Subcutaneous abdominal adipose tissue (tissue), 5 donors: ENCODE results near the gene OR9Q2.
"Not testable (repeated sequence)": the region's sequence is repeated elsewhere in the genome, so short reads cannot be mapped to it uniquely, and the experiment has no call there.

Experiments used
- H3K27ac ChIP-seq: one replicate; pipeline ENCODE4 v1.7.0; 2013; ENCODE audit warnings: low read depth, mild to moderate bottlenecking, inconsistent platforms, low read length, moderate library complexity
- H3K27me3 ChIP-seq, 5 donors: one replicate each; pipeline ENCODE4 v1.7.0; 2013; ENCODE audit warnings: low read length in 5 of 5, inconsistent platforms in 1 of 5; ENCODE audit not compliant: control insufficient read depth in 5 of 5, insufficient read depth in 4 of 5
- H3K36me3 ChIP-seq, 5 donors: one replicate each; pipeline ENCODE4 v1.7.0; 2013; ENCODE audit warnings: low read length in 5 of 5; ENCODE audit not compliant: control insufficient read depth in 5 of 5, insufficient read depth in 5 of 5
- H3K4me1 ChIP-seq, 5 donors: one replicate each; pipeline ENCODE4 v1.7.0; 2013; ENCODE audit warnings: low read length in 5 of 5, mild to moderate bottlenecking in 3 of 5, moderate library complexity in 1 of 5; ENCODE audit not compliant: control insufficient read depth in 5 of 5, insufficient read depth in 5 of 5
- H3K4me3 ChIP-seq, 5 donors: one replicate each; pipeline ENCODE4 v1.7.0; 2013; ENCODE audit warnings: low read length in 5 of 5, low read depth in 1 of 5
- H3K9ac ChIP-seq, 5 donors: one replicate each; pipeline ENCODE4 v1.7.0; 2013; ENCODE audit warnings: low read length in 5 of 5, mild to moderate bottlenecking in 4 of 5, moderate library complexity in 3 of 5
- H3K9me3 ChIP-seq, 5 donors: one replicate each; pipeline ENCODE4 v1.7.0; 2013; ENCODE audit warnings: low read length in 5 of 5; ENCODE audit not compliant: control insufficient read depth in 5 of 5
- donor health status: healthy.
- donor health status: healthy.
- donor health status: healthy.
- donor health status: healthy.
- donor health status: healthy.

Gene OR9Q2

DNA sequence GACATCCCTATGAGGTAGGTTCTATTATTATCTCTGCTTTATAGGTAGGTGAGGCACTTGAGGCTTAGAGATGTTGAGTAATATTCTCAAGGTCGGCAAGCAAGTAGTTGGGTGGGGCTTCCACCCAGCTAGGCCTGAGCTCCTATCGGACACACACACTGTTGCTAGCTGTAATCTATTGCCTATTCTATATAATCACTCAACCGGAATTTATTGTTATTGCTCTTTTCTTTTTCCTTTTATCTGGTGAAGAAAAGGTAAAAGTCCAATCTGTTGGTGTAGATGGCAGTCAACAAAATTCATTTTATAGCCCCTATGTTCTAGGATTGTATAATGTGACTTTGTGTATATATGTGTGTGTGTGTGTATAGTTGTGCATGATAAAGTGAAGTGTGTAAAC lies 3.4 kb downstream of the OR9Q2 start:
- no peak overlapping the region for H3K27ac ChIP-seq
- no peaks in the 10 kb centered on the region for H3K36me3 ChIP-seq
- H3K27me3 ChIP-seq = no peaks in the 10 kb centered on the region
- H3K9me3 ChIP-seq = peaks cover 0 to 7% (median 0%) of the 10 kb centered on the region in 5 donors
- no peak overlapping the region for H3K9ac ChIP-seq
- no peak overlapping the region for H3K4me3 ChIP-seq
- peaks cover 0 to 6% (median 0%) of the 10 kb centered on the region in 5 donors for H3K4me1 ChIP-seq

DNA sequence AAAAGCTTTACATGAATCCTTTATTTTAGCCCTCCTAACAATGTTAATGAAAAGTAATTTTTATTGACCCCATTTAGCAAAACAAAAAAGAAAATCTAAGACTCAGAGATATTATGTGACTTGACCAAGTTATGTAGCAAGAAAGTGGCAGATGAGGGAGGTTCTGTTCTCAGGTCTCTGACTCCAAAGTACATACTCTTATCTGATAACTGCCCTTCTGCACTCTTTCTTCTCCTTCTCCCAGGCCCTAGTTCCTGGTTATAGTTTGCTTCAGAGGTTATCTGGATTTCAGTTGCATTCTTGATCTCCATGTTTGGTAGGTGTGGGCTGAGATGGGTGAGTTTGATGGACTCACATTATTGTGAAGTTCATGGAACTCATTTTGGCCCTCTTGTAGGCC lies 4.5 kb downstream of the OR9Q2 start:
- Histone ChIP-seq H3K27ac (no peak overlapping the region), H3K27me3 (no peaks in the 10 kb centered on the region), H3K36me3 (no peaks in the 10 kb centered on the region), H3K4me3 (no peak overlapping the region), H3K4me1 (peaks cover 0 to 6% (median 0%) of the 10 kb centered on the region in 5 donors), H3K9me3 (peaks cover 0 to 13% (median 5%) of the 10 kb centered on the region in 5 donors), H3K9ac (no peak overlapping the region)

DNA sequence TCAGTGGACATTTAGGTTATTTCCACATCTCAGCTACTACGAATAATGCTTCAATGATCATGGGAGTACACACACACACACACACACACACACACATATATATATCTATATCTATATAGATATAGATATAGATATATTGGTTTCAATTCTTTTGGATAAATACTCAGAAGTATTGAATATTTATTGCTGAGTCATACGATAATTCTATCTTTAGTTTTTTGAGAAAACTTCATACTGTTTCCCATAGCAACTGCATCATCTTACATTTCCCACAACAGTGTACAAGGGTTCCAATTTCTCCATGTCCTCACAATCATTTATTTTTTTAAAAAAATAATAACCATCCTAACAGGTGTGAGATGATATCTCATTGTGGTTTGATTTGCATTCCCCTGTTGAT lies 7.1 kb downstream of the OR9Q2 start:
- Histone ChIP-seq H3K4me1 (no peaks in the 10 kb centered on the region), H3K9me3 (peaks cover 0 to 13% (median 5%) of the 10 kb centered on the region in 5 donors), H3K27me3 (no peaks in the 10 kb centered on the region), H3K36me3 (no peaks in the 10 kb centered on the region), H3K27ac (no peak overlapping the region), H3K9ac (no peak overlapping the region), H3K4me3 (no peak overlapping the region)

DNA sequence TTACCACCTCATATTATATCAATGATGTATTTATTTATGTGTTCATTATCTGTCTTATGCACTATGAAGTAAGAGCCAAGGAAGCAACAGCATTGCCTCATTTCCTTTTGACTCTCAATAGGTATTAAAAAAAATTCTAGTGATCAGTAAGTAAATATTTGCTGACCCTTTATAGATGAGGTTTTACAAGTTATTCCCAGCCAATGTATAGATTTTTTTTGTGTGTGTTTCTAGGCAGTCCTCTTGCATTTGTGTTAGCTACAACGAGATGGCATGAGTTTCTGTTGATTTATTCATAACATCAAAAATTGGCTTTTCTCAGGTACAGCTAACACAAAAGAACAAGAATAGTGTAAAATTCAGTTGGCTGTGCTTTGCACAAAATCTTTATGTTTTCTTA lies 10.4 kb downstream of the OR9Q2 start:
- Histone ChIP-seq H3K9me3 (peaks cover 0 to 13% (median 5%) of the 10 kb centered on the region in 5 donors), H3K36me3 (no peaks in the 10 kb centered on the region), H3K27ac (no peak overlapping the region), H3K9ac (no peak overlapping the region), H3K4me1 (no peaks in the 10 kb centered on the region), H3K4me3 (no peak overlapping the region), H3K27me3 (no peaks in the 10 kb centered on the region)

DNA sequence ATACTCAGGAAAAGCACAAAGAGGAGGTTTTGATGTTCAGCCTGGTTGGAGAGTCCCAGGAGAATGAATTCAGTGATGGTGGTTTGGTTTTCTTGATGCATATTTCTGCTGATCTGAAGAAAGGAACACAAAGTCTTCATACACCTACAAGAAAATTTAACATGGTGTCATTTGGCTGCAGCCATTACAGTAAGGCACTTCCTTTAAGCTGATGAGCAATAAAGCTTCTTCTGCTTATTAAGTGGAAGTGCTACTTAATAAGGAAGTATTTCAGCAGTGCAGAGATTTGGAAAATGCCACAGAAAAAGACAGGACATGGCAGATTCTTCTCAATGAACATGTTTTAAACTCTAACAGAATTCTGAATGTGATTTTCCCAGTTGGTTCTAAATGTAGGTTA lies 15.2 kb downstream of the OR9Q2 start, which contains the start of gene OR1S2:
Gene OR1S2, minus strand, starts transcription at position 101 of the 400 bp plus-strand sequence. Its CDS starts 0 bp downstream, at position 101.
- Histone ChIP-seq H3K9ac (no peak within 1 kb of the TSS), H3K4me1 (no peaks in the 10 kb centered on the region), H3K36me3 (no peaks in the 10 kb centered on the region), H3K4me3 (no peak within 1 kb of the TSS), H3K27me3 (no peaks in the 10 kb centered on the region), H3K9me3 (no peaks in the 10 kb centered on the region), H3K27ac (no peak within 1 kb of the TSS)

DNA sequence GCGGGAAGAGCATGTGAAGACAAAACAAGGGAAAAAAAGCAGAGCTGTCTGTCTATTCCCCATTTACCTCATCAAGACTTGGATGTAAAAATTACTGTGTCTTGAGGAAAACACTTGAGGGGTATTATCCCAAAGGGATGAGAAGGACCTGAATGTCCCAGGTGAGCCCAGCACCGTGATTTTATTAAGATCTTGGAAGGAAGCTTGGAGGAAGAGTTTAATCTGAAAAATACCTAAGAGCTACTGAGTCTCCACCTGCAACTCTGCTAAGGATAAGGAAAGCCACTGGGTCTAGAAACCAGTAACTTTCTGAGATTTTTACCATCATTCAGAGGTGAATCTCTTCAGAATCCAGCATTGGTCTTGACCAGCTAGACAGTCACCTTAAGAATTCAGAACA lies 23.6 kb downstream of the OR9Q2 start, which contains the start of gene OR1S1:
Gene OR1S1, plus strand, starts transcription at position 301 of the 400 bp plus-strand sequence.
- H3K36me3 ChIP-seq, H3K4me3 ChIP-seq, H3K9ac ChIP-seq, H3K9me3 ChIP-seq, H3K4me1 ChIP-seq, H3K27ac ChIP-seq, H3K27me3 ChIP-seq: not testable (repeated sequence)

DNA sequence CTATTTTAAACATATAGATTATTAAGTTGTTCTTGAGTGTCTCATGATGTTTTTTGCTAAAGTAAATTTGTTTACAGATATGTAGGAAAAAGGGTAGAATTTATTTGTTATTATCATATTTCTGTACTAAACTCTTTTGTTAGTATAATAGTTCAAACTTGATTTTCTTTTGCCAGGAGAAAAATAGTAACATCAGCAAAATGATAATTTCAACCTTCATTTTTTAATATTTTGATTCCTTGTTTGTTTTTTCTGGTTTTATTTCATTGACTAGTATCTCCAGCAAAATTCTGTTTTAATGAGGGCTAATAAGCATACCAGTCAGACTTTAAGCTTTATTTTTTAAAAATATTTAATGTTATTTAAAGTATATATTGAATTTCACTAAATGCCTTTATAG lies 27.6 kb downstream of the OR9Q2 start:
- Histone ChIP-seq H3K27me3 (no peaks in the 10 kb centered on the region), H3K4me1 (no peaks in the 10 kb centered on the region), H3K9me3 (no peaks in the 10 kb centered on the region), H3K27ac (no peak overlapping the region), H3K4me3 (no peak overlapping the region), H3K36me3 (no peaks in the 10 kb centered on the region), H3K9ac (no peak overlapping the region)

DNA sequence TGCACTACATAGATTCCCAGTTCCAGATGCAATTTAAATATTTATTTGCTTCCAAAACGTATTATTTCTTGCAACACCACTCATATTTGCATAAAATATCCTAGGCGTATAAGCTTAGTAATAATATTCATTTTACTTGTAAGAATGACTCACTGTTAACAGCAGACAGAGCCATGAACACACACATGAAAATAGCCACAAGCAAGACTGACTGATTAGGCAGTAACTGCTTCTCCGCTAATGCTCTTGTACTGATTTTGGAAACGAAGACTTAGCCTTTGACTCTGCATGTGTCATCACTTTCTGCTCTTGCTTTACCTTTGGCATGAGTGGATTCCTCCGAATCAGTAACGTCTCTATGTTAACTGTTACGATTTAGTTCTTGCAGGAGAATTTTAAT lies 33.9 kb downstream of the OR9Q2 start:
- no peaks in the 10 kb centered on the region for H3K4me1 ChIP-seq
- no peak overlapping the region for H3K4me3 ChIP-seq
- H3K9ac ChIP-seq = no peak overlapping the region
- peaks cover 0 to under 1% (median 0%) of the 10 kb centered on the region in 5 donors for H3K9me3 ChIP-seq
- H3K36me3 ChIP-seq = no peaks in the 10 kb centered on the region
- H3K27ac ChIP-seq = no peak overlapping the region
- peaks cover 0 to 3% (median 0%) of the 10 kb centered on the region in 5 donors for H3K27me3 ChIP-seq

DNA sequence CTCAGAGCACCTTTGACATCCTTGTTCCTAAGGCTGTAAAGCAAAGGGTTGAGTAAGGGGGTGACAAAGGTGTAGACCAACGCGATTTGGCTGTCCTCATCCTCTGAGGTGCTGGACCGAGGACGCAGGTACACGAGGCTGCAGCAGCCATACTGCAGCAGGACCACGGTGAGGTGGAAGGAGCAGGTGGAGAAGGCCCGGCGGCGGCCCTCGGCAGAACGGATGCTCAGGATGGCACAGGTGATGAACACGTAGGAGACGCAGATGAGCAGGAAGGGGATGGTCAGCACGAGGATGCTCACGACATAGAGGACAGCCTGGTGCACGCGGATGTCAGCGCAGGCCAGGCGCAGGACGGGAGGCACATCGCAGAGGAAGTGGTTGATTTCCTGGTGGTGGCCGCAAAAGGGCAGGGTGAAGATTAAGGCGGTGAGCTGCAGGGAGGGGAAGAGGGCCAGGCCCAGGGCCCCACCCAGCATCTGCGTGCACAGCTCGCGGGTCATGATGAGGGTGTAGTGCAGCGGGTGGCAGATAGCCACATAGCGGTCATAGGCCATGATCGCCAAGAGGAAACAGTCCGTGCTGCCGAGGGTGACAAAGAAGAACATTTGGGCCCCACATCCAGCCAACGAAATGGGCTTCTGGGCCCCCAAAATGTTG lies 39.2 kb downstream of the OR9Q2 start:
- Histone ChIP-seq H3K9me3 (peaks cover 0 to 6% (median 0%) of the 10 kb centered on the region in 5 donors), H3K9ac (no peak overlapping the region), H3K27ac (no peak overlapping the region), H3K36me3 (no peaks in the 10 kb centered on the region), H3K4me3 (no peak overlapping the region), H3K27me3 (peaks cover 0 to 3% (median 0%) of the 10 kb centered on the region in 5 donors), H3K4me1 (no peaks in the 10 kb centered on the region)
